Fibroblast of the conjunctiva (primary cell): ENCODE results near the gene AFAP1L1.
"Not testable (repeated sequence)": the region's sequence is repeated elsewhere in the genome, so short reads cannot be mapped to it uniquely, and the experiment has no call there.

Experiments
- DNase-seq: peaks from one replicate; pipeline ENCODE4 v3.0.0-alpha.2; 2010; ENCODE audit warnings: low read depth

The AFAP1L1 gene

GRCh38 chr5:149261246-149261645 is 10.4 kb upstream of the AFAP1L1 start:
- no peak for DNase-seq

GRCh38 chr5:149262315-149262714 is 9.3 kb upstream of the AFAP1L1 start:
- DNase-seq, result no peak

GRCh38 chr5:149264439-149265067 is 7.1 kb upstream of the AFAP1L1 start:
- DNase-seq, result no peak

- DNase-seq, result no peak
Measured at GRCh38 chr5:149265068-149265465, 6.6 kb upstream of the AFAP1L1 start.

GRCh38 chr5:149265597-149265996 is 6.1 kb upstream of the AFAP1L1 start:
- peak; percentile 45 for DNase-seq

GRCh38 chr5:149267241-149267973 is 4.3 kb upstream of the AFAP1L1 start:
- DNase-seq, result no peak

GRCh38 chr5:149268928-149269557 is 2.6 kb upstream of the AFAP1L1 start:
- peak; percentile 49 for DNase-seq

GRCh38 chr5:149271195-149271715 is 404 bp upstream of the AFAP1L1 start:
- DNase-seq, result no peak

GRCh38 chr5:149272781-149273180 is 1.1 kb downstream of the AFAP1L1 start:
- not testable (repeated sequence) for DNase-seq

GRCh38 chr5:149273237-149273636 is 1.6 kb downstream of the AFAP1L1 start:
- DNase-seq, result no peak

- no peak for DNase-seq
Measured at GRCh38 chr5:149273950-149274349, 2.3 kb downstream of the AFAP1L1 start.

- no peak for DNase-seq
Measured at GRCh38 chr5:149274939-149275338, 3.3 kb downstream of the AFAP1L1 start.

GRCh38 chr5:149277801-149278200 is 6.1 kb downstream of the AFAP1L1 start:
- DNase-seq, result peak; percentile 48

- DNase-seq, result no peak
Measured at GRCh38 chr5:149278451-149279210, 7.0 kb downstream of the AFAP1L1 start.

- no peak for DNase-seq
Measured at GRCh38 chr5:149279661-149280060, 8.0 kb downstream of the AFAP1L1 start.

- no peak for DNase-seq
Measured at GRCh38 chr5:149280124-149280523, 8.5 kb downstream of the AFAP1L1 start.

- DNase-seq, result no peak
Measured at GRCh38 chr5:149280802-149281201, 9.1 kb downstream of the AFAP1L1 start.

- no peak for DNase-seq
Measured at GRCh38 chr5:149282027-149282965, 10.6 kb downstream of the AFAP1L1 start.

GRCh38 chr5:149282966-149283332 is 11.3 kb downstream of the AFAP1L1 start:
- DNase-seq, result no peak

- DNase-seq, result peak; percentile 22
Measured at GRCh38 chr5:149283626-149284480, 12.2 kb downstream of the AFAP1L1 start.
